Endothelial cell of umbilical vein (primary cell): ENCODE measurements around the gene FOXJ3.

Experiments used
- CTCF ChIP-seq, 2 donors: IDR thresholded peaks; 1 replicate in 1 of 2; 2 replicates in 1 of 2; pipeline ENCODE4 v1.5.1; 2011; ENCODE audit warnings: low read length in 2 of 2, mild to moderate bottlenecking in 2 of 2, moderate library complexity in 2 of 2, control low read depth in 1 of 2, inconsistent platforms in 1 of 2, low read depth in 1 of 2; ENCODE audit not compliant: insufficient read depth in 1 of 2; ENCODE audit errors: extremely low read depth in 1 of 2
- EZH2 ChIP-seq: IDR thresholded peaks from 2 replicates; pipeline ENCODE4 v1.6.1; 2012; ENCODE audit warnings: borderline replicate concordance, low read depth, mild to moderate bottlenecking, moderate library complexity, low read length, inconsistent platforms; ENCODE audit not compliant: severe bottlenecking
- FOS ChIP-seq: IDR thresholded peaks from 2 replicates; pipeline ENCODE4 v1.6.1; 2011; ENCODE audit warnings: mild to moderate bottlenecking, low read length, moderate library complexity, borderline replicate concordance; ENCODE audit not compliant: insufficient read depth
- MAX ChIP-seq: IDR thresholded peaks from 2 replicates; pipeline ENCODE4 v1.6.1; 2011; ENCODE audit not compliant: insufficient read depth, insufficient read length
- MYC ChIP-seq: IDR thresholded peaks from one replicate; pipeline ENCODE4 v1.6.1; 2011; ENCODE audit warnings: mild to moderate bottlenecking, low read depth, low read length
- POLR2A ChIP-seq: IDR thresholded peaks from 2 replicates; pipeline ENCODE4 v1.6.1; 2012; ENCODE audit warnings: low read depth, mild to moderate bottlenecking, control low read depth, low read length
- POLR2AphosphoS5 ChIP-seq: IDR thresholded peaks from 2 replicates; pipeline ENCODE4 v1.6.1; 2012; ENCODE audit warnings: low read depth, mild to moderate bottlenecking, control low read depth, low read length, moderate library complexity; ENCODE audit not compliant: insufficient read depth

- no peak for TF ChIP-seq FOS
- TF ChIP-seq EZH2 = no peak
- no peak for TF ChIP-seq POLR2AphosphoS5
- no peak for TF ChIP-seq CTCF (IDR thresholded peaks at IDR 0.05; ENCODE audit: extremely low read depth in 1 of 2, insufficient read depth in 1 of 2, low read depth in 1 of 2, low read length in 2 of 2)
- no peak for TF ChIP-seq MAX
- TF ChIP-seq POLR2A = no peak
- no peak for TF ChIP-seq MYC
These were observed 36.5 kb downstream of the FOXJ3 start for GRCh38 chr1:42298520-42298919.
